GM19351 (cell line): ENCODE measurements around the gene CENPM.
"Not testable (repeated sequence)": the region's sequence is repeated elsewhere in the genome, so short reads cannot be mapped to it uniquely, and the experiment has no call there.

Experiments used
- ATAC-seq: cut with Tn5 transposase; IDR thresholded peaks from one replicate; pipeline ENCODE4 v1.9.1; 2021; ENCODE audit warnings: mild to moderate bottlenecking, moderate library complexity; ENCODE audit not compliant: unreplicated experiment

Gene CENPM

GRCh38 chr22:41966607-41967240 is 19.8 kb upstream of the CENPM start:
- ATAC-seq, result no peak

GRCh38 chr22:41966225-41966606 is 19.3 kb upstream of the CENPM start:
- no peak for ATAC-seq

- ATAC-seq, result no peak
Measured at GRCh38 chr22:41964112-41964491, 17.1 kb upstream of the CENPM start.

- no peak for ATAC-seq
Measured at GRCh38 chr22:41963453-41964111, 16.6 kb upstream of the CENPM start.

DNA sequence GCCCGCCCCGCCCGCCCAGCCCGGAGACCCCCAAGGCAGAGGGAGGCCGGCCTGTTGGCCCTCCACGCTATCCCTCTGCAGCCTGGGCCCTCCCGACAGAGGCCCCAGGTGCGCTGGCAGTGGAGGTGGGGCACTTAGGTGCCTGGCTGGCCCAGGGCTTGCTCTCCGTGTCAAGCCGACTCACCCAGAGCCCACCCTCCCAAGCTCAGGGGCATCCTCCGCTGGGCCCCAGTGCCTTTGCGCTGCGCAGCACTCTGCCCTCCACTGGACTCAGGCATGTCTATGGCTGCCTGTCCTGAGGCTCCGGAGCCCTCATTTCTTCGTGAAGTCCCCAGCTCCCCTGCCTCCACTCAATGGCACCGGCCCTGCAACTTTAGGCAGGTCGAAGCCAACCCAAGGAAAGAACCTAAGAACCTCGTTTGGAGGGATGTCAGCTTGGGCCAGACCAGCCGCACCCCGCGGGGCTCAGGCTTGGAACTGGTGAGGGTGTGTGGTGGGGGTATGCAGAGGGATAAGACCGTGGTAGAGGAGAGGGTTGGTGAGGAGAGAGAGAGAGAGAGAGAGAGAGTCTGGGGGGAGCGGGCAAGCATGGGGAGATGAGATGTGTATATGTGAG is 11.1 kb upstream of the CENPM start:
- ATAC-seq, result no peak

GRCh38 chr22:41952713-41953112 is 5.8 kb upstream of the CENPM start:
- no peak for ATAC-seq

GRCh38 chr22:41951898-41952474 is 5.0 kb upstream of the CENPM start, which contains the start of gene SMIM45:
SMIM45 (plus strand) TSS chr22:41952150.
- no peak for ATAC-seq

DNA sequence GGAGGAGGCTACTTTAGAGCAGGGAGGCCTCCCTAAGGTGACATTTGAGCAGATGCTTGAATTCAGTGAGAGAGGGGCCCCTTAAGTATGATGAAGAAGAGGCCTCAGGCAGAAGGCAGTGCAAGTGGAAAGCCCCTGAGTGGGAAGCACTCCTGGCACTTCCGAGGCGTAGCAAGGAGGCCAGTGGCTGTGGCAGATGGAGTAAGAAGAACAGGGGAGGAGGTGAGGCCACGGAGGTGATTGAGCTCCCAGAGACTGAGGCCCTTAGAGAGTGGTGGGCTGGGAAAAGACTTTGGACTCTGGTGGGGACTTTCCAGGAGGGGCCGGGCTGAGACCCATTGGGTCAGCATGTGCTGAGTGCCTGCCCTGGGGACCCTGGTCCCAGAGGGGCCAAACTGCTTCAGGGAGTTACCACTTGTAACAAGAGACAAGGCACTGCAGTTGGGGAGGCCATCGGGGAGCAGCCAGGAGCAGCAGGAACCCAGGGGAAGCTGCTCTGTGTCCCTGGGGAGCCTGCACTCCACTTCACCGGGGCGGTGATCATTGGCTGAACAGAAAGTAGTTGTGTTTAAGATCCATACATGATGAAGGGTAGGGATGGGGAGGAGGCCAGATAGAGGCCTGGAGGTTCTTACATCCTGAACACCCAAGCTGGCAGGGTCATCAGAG is 2.5 kb upstream of the CENPM start:
- no peak for ATAC-seq

DNA sequence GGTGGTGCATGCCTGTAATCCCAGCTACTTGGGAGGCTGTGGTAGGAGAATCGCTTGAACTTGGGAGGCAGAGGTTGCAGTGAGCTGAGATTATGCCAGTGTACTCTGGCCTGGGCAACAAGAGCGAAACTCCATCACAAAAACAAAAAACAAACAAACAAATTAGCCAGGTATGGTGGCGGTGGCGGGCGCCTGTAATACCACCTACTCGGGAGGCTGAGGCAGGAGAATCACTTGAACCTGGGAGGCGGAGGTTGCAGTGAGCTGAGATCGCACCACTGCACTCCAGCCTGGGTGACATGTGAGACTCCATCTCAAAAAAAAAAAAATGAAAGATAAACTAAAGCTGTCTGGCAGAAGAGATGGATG is 2.0 kb upstream of the CENPM start:
- not testable (repeated sequence) for ATAC-seq

DNA sequence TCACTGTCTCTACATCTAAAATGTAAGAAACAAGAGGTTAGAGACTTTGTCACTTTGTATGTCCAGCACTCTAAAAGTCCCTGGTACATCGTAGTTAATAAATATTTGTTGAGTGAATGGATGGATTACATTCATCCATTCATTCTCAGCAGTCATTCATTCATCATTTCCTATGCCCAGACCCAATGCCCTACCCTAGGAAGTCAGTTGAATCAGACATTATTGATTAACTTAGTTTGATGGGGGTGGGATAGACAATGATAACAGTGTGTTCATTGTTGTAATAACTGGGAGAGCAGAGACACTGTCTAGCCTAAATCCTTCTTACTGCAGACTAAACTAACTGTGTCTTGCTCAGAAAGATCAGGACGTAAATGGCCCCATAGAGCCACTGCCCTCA is 1.2 kb upstream of the CENPM start:
- ATAC-seq, result no peak

DNA sequence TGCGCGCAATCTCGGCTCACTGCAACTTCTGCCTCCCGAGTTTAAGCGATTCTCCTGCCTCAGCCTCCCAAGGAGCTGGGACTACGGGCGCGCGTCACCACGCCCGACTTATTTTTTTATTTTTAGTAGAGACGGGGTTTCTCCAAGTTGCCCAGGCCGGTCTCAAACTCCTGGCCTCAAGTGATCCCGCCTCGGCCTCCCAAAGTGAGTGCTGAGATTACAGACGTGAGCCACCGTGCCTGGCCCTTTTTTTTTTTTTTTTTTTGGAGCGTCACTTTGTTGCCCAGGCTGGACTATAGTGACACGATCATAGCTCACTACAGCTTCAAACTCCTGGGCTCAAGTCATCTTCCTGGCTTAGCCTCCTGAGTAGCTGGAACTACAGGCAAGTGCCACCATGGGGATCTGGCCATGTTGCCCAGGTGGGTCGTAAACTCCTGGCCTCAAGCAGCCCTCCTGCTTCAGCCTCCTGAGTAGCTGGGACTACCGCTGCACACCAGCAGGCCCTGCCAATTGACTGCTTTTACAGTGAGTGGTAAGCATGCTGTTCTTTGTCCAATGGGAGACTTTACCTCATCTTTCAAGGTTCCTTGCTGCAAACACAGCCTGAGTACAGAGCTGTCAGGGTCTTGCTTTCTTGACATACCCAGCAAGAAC is 600 bp upstream of the CENPM start:
- ATAC-seq, result no peak

- no peak for ATAC-seq
Measured at GRCh38 chr22:41943661-41944209, 3.2 kb downstream of the CENPM start.

- peak; percentile 32 for ATAC-seq
Measured at GRCh38 chr22:41940832-41941765, 5.9 kb downstream of the CENPM start.

DNA sequence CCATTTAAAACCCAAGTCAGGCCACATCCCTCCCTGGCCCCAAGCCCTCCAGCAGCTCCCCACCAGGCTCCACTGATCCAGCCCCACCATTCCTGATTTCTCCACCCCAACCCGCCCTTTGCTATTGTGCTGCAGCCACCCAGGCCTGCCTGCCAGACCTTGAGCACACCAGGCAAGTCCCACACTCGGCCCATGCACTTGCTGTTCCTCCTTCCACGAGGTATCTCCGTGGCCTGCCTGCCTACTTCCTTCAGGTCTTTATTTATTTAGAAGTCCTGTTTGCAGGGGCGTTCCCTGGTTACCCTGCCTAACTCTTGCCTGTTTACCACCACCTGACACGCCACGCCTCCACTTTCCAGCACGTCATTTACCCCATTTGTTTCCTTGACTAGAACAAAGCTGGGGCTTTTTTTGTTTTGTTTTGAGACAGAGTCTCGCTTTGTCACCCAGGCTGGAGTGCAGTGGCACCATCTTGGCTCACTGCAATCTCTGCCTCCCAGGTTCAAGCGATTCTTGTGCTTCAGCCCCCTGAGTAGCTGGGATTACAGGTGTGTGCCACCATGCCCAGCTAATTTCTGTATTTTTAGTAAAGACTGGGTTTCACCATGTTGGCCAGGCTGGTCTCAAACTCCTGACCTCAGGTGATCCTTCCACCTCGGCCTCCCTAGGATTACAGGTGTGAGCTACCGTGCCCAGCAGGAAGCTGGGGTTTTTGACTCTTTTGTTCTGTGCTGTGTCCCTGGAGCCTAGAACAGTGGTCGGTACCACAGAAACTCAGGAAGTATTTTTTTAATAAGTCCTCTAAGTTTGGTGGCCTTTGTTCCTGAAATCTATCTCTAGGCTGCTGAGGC is 6.7 kb downstream of the CENPM start:
- ATAC-seq, result peak; percentile 52

DNA sequence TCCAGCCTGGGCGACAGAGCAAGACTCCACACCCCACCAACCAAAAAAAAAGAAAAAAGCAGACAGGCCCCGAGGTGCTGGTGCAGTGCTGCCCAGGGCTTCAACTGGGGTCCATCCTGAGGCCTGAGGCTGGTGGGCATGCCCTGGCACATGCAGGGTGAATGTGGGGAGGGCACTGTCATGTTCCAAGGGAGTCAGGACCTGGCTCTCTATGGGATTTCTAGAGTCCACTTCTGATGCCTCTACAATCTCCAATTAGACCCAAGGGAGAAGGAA is 10.1 kb downstream of the CENPM start:
- ATAC-seq, result no peak

DNA sequence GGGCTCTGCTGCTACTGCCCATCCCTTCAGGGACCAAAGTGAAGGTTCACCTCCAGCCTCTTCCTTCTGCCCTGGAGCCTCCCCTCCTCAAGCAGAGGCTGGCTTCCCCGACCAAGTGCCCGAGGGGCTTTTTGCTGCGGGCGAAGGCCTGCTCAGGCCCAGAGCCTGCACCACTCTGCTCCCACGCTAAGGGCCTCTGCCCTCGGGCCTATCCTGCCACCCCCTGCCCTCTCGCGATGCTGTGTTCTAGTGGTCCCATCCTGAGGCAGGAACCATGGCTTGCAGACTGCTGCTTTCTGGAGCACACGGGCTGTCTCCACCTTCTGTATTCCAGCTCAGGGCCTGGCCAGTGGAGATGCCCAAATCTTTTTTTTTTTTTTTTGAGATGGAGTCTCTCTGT is 11.4 kb downstream of the CENPM start:
- ATAC-seq, result no peak

GRCh38 chr22:41935015-41935351 is 12.0 kb downstream of the CENPM start:
- ATAC-seq, result no peak

- no peak for ATAC-seq
Measured at GRCh38 chr22:41934284-41935014, 12.5 kb downstream of the CENPM start.
